WTC11 (cell line): ENCODE measurements around the gene SBF1. TPM values are rescaled to one million over a fixed set of nuclear protein-coding genes. Genes with fewer than 3 reads are reported as not detected.

Experiments
- ATAC-seq: fragments of 200-7000 bp; cut with Tn5 transposase; 2 replicates; pipeline ENCODE4 v1.10.0; 2021; ENCODE audit warnings: mild to moderate bottlenecking, moderate library complexity
- CTCF ChIA-PET: fragments of 300-600 bp; sonication (Branson Sonifier 250); formaldehyde crosslinking; loops from one replicate; lab custom pipeline; 2021; ENCODE audit warnings: antibody characterized with exemption; lab: Charles Lee
- POLR2A ChIA-PET: fragments of 350-600 bp; sonication (Branson Sonifier 250); formaldehyde crosslinking; loops from one replicate; lab custom pipeline; 2021; ENCODE audit warnings: antibody characterized with exemption; lab: Charles Lee
- DNase-seq: peaks from one replicate; pipeline ENCODE4 v3.0.0; 2021; ENCODE audit warnings: low spot score
- H3K27ac Mint-ChIP-seq: 2 replicates; pipeline ENCODE4 v1.8.0; 2021; ENCODE audit warnings: mixed read lengths
- H3K27me3 Mint-ChIP-seq: 2 replicates; pipeline ENCODE4 v1.8.0; 2021; ENCODE audit warnings: low read depth, mild to moderate bottlenecking, moderate library complexity, mixed read lengths
- H3K36me3 Mint-ChIP-seq: 2 replicates; pipeline ENCODE4 v1.8.0; 2021; ENCODE audit warnings: mixed read lengths
- H3K4me1 Mint-ChIP-seq: 2 replicates; pipeline ENCODE4 v1.8.0; 2022; ENCODE audit warnings: mixed read lengths
- H3K4me3 Mint-ChIP-seq: 2 replicates; pipeline ENCODE4 v1.8.0; 2021; ENCODE audit warnings: mild to moderate bottlenecking, moderate library complexity, mixed read lengths
- H3K9me3 Mint-ChIP-seq: 2 replicates; pipeline ENCODE4 v1.8.0; 2021; ENCODE audit warnings: mixed read lengths
- CTCF ChIP-seq: fragments of 200-600 bp; IDR thresholded peaks from 2 replicates; pipeline ENCODE4 v1.8.0; 2022; ENCODE audit warnings: antibody characterized with exemption
- E2F4 ChIP-seq: sonication (generic); formaldehyde crosslinking; IDR thresholded peaks from 2 replicates; pipeline ENCODE4 v1.8.1; 2022; ENCODE audit warnings: low read depth, mild to moderate bottlenecking, moderate library complexity, missing genetic modification reagents, borderline replicate concordance
- FOXP1 ChIP-seq: sonication (generic); formaldehyde crosslinking; IDR thresholded peaks from 2 replicates; pipeline ENCODE4 v1.8.0; 2022; ENCODE audit warnings: missing genetic modification reagents, mild to moderate bottlenecking, moderate library complexity, borderline replicate concordance
- JUN ChIP-seq: sonication (generic); formaldehyde crosslinking; IDR thresholded peaks from 2 replicates; pipeline ENCODE4 v1.8.0; 2023; ENCODE audit warnings: mild to moderate bottlenecking, missing genetic modification reagents
- MLX ChIP-seq: sonication (generic); formaldehyde crosslinking; IDR thresholded peaks from 2 replicates; pipeline ENCODE4 v1.8.1; 2023; ENCODE audit warnings: mild to moderate bottlenecking, missing genetic modification reagents, moderate library complexity
- MXD4 ChIP-seq: fragments of 250-450 bp; sonication (Bioruptor Pico); IDR thresholded peaks from 2 replicates; pipeline ENCODE4 v1.8.0; 2021; ENCODE audit warnings: mild to moderate bottlenecking, moderate library complexity, borderline replicate concordance
- NR1H2 ChIP-seq: sonication (generic); formaldehyde crosslinking; IDR thresholded peaks from 2 replicates; pipeline ENCODE4 v1.9.0; 2021; ENCODE audit warnings: mild to moderate bottlenecking, moderate library complexity, missing genetic modification reagents
- NR2C2 ChIP-seq: sonication (generic); formaldehyde crosslinking; IDR thresholded peaks from 2 replicates; pipeline ENCODE4 v1.8.0; 2022; ENCODE audit warnings: mild to moderate bottlenecking, missing genetic modification reagents
- PREB ChIP-seq: sonication (generic); formaldehyde crosslinking; IDR thresholded peaks from 2 replicates; pipeline ENCODE4 v1.8.1; 2022; ENCODE audit warnings: mild to moderate bottlenecking, missing genetic modification reagents, moderate library complexity, borderline replicate concordance
- RELA ChIP-seq: sonication (generic); formaldehyde crosslinking; IDR thresholded peaks from 2 replicates; pipeline ENCODE4 v1.8.1; 2022; ENCODE audit warnings: missing genetic modification reagents, mild to moderate bottlenecking, borderline replicate concordance
- RORB ChIP-seq: fragments of 250-450 bp; sonication (Bioruptor Pico); IDR thresholded peaks from 2 replicates; pipeline ENCODE4 v1.9.0; 2021; ENCODE audit warnings: mild to moderate bottlenecking
- TEAD1 ChIP-seq: sonication (generic); formaldehyde crosslinking; IDR thresholded peaks from 2 replicates; pipeline ENCODE4 v1.8.0; 2022; ENCODE audit warnings: mild to moderate bottlenecking, missing genetic modification reagents
- TEAD4 ChIP-seq: sonication (generic); formaldehyde crosslinking; IDR thresholded peaks from 2 replicates; pipeline ENCODE4 v1.8.0; 2022; ENCODE audit warnings: mild to moderate bottlenecking, missing genetic modification reagents
- TP53 ChIP-seq: sonication (generic); formaldehyde crosslinking; IDR thresholded peaks from 2 replicates; pipeline ENCODE4 v1.8.1; 2023; ENCODE audit warnings: mild to moderate bottlenecking, missing genetic modification reagents
- ZNF396 ChIP-seq: fragments of 250-450 bp; sonication (Bioruptor Pico); IDR thresholded peaks from 2 replicates; pipeline ENCODE4 v1.8.0; 2021; ENCODE audit warnings: mild to moderate bottlenecking, moderate library complexity, borderline replicate concordance
- total RNA-seq: library from RNA; stranded (reverse); gene quantifications from 3 replicates; pipeline ENCODE4 v1.2.3, GENCODE V29; 2021
- TF ChIP-seq, protein P1 (sequence below): sonication (generic); formaldehyde crosslinking; IDR thresholded peaks from 2 replicates; pipeline ENCODE4 v1.8.0; 2023; ENCODE audit warnings: missing genetic modification reagents, mild to moderate bottlenecking, borderline replicate concordance
- TF ChIP-seq, protein P2 (sequence below): sonication (generic); formaldehyde crosslinking; conservative IDR thresholded peaks from 2 replicates; pipeline ENCODE4 v1.8.1; 2022; ENCODE audit warnings: mild to moderate bottlenecking, missing genetic modification reagents
- TF ChIP-seq, protein P3 (sequence below): sonication (generic); formaldehyde crosslinking; IDR thresholded peaks from 2 replicates; pipeline ENCODE4 v1.8.1; 2023; ENCODE audit warnings: mild to moderate bottlenecking, missing genetic modification reagents, borderline replicate concordance
- TF ChIP-seq, protein P4 (sequence below): sonication (generic); formaldehyde crosslinking; IDR thresholded peaks from 2 replicates; pipeline ENCODE4 v1.8.1; 2022; ENCODE audit warnings: missing genetic modification reagents, borderline replicate concordance

SBF1 gene
- total RNA-seq, 1 experiment from 2014 or later: 108 TPM

DNA sequence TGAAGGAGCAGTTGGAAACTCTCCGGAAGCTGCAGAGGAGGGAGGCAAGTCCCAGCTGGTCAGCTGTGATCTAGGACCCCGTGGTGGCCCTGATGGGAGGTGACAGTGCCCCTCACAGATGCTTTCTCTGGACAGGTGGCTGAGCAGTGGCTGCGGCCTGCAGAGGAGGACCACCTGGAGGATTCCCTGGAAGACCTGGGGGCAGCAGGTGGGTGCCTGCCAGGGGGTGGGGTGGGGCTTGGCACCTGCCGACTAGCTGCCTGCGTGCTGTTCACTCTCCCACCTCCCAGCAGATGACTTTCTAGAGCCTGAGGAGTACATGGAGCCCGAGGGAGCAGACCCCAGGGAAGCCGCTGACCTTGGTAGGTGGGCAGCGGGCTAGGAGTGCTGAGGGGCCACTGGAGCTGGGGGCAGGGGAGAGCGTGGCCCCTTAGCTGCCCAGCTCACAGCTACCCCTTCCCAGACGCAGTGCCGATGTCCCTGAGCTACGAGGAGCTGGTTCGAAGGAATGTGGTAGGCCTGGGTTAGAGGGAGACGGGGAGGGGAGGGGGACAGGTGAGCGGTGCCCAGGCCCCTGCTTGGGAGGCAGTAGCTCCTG is 47.5 kb upstream of the SBF1 start (continued):
- TF ChIP-seq RORB (no peak), NR2C2 (CRISPR knock-in tag) (no peak)
- TF ChIP-seq, all 79 proteins: peak for 0

- no peak for TF ChIP-seq PREB
- TF ChIP-seq, protein P1, sequence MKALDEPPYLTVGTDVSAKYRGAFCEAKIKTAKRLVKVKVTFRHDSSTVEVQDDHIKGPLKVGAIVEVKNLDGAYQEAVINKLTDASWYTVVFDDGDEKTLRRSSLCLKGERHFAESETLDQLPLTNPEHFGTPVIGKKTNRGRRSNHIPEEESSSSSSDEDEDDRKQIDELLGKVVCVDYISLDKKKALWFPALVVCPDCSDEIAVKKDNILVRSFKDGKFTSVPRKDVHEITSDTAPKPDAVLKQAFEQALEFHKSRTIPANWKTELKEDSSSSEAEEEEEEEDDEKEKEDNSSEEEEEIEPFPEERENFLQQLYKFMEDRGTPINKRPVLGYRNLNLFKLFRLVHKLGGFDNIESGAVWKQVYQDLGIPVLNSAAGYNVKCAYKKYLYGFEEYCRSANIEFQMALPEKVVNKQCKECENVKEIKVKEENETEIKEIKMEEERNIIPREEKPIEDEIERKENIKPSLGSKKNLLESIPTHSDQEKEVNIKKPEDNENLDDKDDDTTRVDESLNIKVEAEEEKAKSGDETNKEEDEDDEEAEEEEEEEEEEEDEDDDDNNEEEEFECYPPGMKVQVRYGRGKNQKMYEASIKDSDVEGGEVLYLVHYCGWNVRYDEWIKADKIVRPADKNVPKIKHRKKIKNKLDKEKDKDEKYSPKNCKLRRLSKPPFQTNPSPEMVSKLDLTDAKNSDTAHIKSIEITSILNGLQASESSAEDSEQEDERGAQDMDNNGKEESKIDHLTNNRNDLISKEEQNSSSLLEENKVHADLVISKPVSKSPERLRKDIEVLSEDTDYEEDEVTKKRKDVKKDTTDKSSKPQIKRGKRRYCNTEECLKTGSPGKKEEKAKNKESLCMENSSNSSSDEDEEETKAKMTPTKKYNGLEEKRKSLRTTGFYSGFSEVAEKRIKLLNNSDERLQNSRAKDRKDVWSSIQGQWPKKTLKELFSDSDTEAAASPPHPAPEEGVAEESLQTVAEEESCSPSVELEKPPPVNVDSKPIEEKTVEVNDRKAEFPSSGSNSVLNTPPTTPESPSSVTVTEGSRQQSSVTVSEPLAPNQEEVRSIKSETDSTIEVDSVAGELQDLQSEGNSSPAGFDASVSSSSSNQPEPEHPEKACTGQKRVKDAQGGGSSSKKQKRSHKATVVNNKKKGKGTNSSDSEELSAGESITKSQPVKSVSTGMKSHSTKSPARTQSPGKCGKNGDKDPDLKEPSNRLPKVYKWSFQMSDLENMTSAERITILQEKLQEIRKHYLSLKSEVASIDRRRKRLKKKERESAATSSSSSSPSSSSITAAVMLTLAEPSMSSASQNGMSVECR (CRISPR knock-in tag): no peak
- TF ChIP-seq, protein P2, sequence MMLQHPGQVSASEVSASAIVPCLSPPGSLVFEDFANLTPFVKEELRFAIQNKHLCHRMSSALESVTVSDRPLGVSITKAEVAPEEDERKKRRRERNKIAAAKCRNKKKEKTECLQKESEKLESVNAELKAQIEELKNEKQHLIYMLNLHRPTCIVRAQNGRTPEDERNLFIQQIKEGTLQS (CRISPR knock-in tag): no peak
- TF ChIP-seq ZNF396 (CRISPR knock-in tag): no peak
- TF ChIP-seq, protein P3, sequence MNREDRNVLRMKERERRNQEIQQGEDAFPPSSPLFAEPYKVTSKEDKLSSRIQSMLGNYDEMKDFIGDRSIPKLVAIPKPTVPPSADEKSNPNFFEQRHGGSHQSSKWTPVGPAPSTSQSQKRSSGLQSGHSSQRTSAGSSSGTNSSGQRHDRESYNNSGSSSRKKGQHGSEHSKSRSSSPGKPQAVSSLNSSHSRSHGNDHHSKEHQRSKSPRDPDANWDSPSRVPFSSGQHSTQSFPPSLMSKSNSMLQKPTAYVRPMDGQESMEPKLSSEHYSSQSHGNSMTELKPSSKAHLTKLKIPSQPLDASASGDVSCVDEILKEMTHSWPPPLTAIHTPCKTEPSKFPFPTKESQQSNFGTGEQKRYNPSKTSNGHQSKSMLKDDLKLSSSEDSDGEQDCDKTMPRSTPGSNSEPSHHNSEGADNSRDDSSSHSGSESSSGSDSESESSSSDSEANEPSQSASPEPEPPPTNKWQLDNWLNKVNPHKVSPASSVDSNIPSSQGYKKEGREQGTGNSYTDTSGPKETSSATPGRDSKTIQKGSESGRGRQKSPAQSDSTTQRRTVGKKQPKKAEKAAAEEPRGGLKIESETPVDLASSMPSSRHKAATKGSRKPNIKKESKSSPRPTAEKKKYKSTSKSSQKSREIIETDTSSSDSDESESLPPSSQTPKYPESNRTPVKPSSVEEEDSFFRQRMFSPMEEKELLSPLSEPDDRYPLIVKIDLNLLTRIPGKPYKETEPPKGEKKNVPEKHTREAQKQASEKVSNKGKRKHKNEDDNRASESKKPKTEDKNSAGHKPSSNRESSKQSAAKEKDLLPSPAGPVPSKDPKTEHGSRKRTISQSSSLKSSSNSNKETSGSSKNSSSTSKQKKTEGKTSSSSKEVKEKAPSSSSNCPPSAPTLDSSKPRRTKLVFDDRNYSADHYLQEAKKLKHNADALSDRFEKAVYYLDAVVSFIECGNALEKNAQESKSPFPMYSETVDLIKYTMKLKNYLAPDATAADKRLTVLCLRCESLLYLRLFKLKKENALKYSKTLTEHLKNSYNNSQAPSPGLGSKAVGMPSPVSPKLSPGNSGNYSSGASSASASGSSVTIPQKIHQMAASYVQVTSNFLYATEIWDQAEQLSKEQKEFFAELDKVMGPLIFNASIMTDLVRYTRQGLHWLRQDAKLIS (CRISPR knock-in tag): no peak
- TF ChIP-seq, protein P4, sequence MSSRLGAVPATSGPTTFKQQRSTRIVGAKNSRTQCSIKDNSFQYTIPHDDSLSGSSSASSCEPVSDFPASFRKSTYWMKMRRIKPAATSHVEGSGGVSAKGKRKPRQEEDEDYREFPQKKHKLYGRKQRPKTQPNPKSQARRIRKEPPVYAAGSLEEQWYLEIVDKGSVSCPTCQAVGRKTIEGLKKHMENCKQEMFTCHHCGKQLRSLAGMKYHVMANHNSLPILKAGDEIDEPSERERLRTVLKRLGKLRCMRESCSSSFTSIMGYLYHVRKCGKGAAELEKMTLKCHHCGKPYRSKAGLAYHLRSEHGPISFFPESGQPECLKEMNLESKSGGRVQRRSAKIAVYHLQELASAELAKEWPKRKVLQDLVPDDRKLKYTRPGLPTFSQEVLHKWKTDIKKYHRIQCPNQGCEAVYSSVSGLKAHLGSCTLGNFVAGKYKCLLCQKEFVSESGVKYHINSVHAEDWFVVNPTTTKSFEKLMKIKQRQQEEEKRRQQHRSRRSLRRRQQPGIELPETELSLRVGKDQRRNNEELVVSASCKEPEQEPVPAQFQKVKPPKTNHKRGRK (CRISPR knock-in tag): no peak
- no peak for TF ChIP-seq TEAD4 (CRISPR knock-in tag)
- TF ChIP-seq NR1H2: no peak
- TF ChIP-seq JUN (CRISPR knock-in tag): no peak
- no peak for TF ChIP-seq FOXP1
- no peak for TF ChIP-seq TP53 (CRISPR knock-in tag)
- no peak for TF ChIP-seq MLX (CRISPR knock-in tag)
- TF ChIP-seq TEAD1: no peak
- no peak for TF ChIP-seq MXD4 (CRISPR knock-in tag)
- TF ChIP-seq RORB: no peak
- no peak for TF ChIP-seq E2F4 (CRISPR knock-in tag)
- no peak for TF ChIP-seq RELA (CRISPR knock-in tag)
- TF ChIP-seq CTCF: no peak
- H3K4me1 Mint-ChIP-seq: peaks cover 6% of the 10 kb centered on the region
- ChIA-PET POLR2A (no interaction called here), CTCF (interaction anchor here (1.2 kb wide), 1 partner anchor 41 kb away, joined by 3 read pairs; the partner anchor contains the start of gene SYCE3)
- H3K4me3 Mint-ChIP-seq: no peak overlapping the region
- no peak overlapping the region for H3K27ac Mint-ChIP-seq
- H3K9me3 Mint-ChIP-seq: no peaks in the 10 kb centered on the region
- peaks cover 10% of the 10 kb centered on the region for H3K36me3 Mint-ChIP-seq
- no peak for DNase-seq
- ATAC-seq: no peak
- peaks cover 2% of the 10 kb centered on the region for H3K27me3 Mint-ChIP-seq
Measured at GRCh38 chr22:50521710-50522109, 46.9 kb upstream of the SBF1 start.
